GM19035 (cell line): ENCODE data around the gene MGAT4B.

Experiments
- ATAC-seq: cut with Tn5 transposase; IDR thresholded peaks from one replicate; pipeline ENCODE4 v1.9.1; 2021; ENCODE audit not compliant: unreplicated experiment

Gene MGAT4B

GRCh38 chr5:179827680-179828079 is 21.0 kb upstream of the MGAT4B start:
- no peak for ATAC-seq

GRCh38 chr5:179825655-179826182 is 19.1 kb upstream of the MGAT4B start:
- ATAC-seq: no peak

GRCh38 chr5:179824745-179825112 is 18.1 kb upstream of the MGAT4B start:
- ATAC-seq: no peak

GRCh38 chr5:179823937-179824744 is 17.5 kb upstream of the MGAT4B start:
- ATAC-seq: no peak

- ATAC-seq: no peak
These were observed 15.9 kb upstream of the MGAT4B start for GRCh38 chr5:179822444-179822990.

GRCh38 chr5:179822059-179822432 is 15.4 kb upstream of the MGAT4B start:
- ATAC-seq: no peak

- peak; percentile 43 for ATAC-seq
These were observed 14.8 kb upstream of the MGAT4B start for GRCh38 chr5:179821298-179822058.

- peak; percentile 36 for ATAC-seq
These were observed 14.0 kb upstream of the MGAT4B start, which contains the start of gene SQSTM1 for GRCh38 chr5:179820483-179821297. TSS of gene SQSTM1 (plus strand) at chr5:179820905. CDS start at chr5:179820937, 32 bp downstream.

GRCh38 chr5:179820127-179820482 is 13.4 kb upstream of the MGAT4B start:
- ATAC-seq: no peak

- no peak for ATAC-seq
These were observed 12.8 kb upstream of the MGAT4B start for GRCh38 chr5:179819296-179820126.

- ATAC-seq: peak; percentile 61
These were observed 12.2 kb upstream of the MGAT4B start for GRCh38 chr5:179818746-179819295.

GRCh38 chr5:179817890-179818745 is 11.5 kb upstream of the MGAT4B start:
- ATAC-seq: no peak

- ATAC-seq: no peak
These were observed 10.8 kb upstream of the MGAT4B start for GRCh38 chr5:179817470-179817840.

GRCh38 chr5:179816796-179817469 is 10.3 kb upstream of the MGAT4B start:
- ATAC-seq: no peak

- ATAC-seq: no peak
These were observed 9.7 kb upstream of the MGAT4B start for GRCh38 chr5:179816401-179816795.

- ATAC-seq: no peak
These were observed 9.0 kb upstream of the MGAT4B start for GRCh38 chr5:179815491-179816249.

- ATAC-seq: no peak
These were observed 7.4 kb upstream of the MGAT4B start for GRCh38 chr5:179814090-179814489.
